Skeletal muscle satellite cell (primary cell): ENCODE results near the gene ERBB4.

Experiments
- H3K27me3 ChIP-seq: 2 replicates; pipeline ENCODE4 v1.7.0; 2013; ENCODE audit warnings: low read length; ENCODE audit not compliant: control insufficient read depth, insufficient read depth
- H3K36me3 ChIP-seq: 2 replicates; pipeline ENCODE4 v1.7.0; 2013; ENCODE audit warnings: mild to moderate bottlenecking, control low read depth, low read length; ENCODE audit not compliant: insufficient read depth
- H3K4me1 ChIP-seq: 2 replicates; pipeline ENCODE4 v1.7.0; 2013; ENCODE audit warnings: low read length; ENCODE audit not compliant: control insufficient read depth, insufficient read depth
- H3K4me2 ChIP-seq: 2 replicates; pipeline ENCODE4 v1.7.0; 2013; ENCODE audit warnings: mild to moderate bottlenecking, low read length
- H3K4me3 ChIP-seq: 2 replicates; pipeline ENCODE4 v1.7.0; 2013; ENCODE audit warnings: low read length
- H3K9ac ChIP-seq: 2 replicates; pipeline ENCODE4 v1.7.0; 2013; ENCODE audit warnings: mild to moderate bottlenecking, low read depth, low read length, moderate library complexity
- H3K9me3 ChIP-seq: replicated peaks from 2 replicates; pipeline ENCODE4 v1.7.0; 2013; ENCODE audit warnings: mild to moderate bottlenecking, control low read depth, low read length

Gene ERBB4

GRCh38 chr2:211451642-211452041 lies 1087.0 kb downstream of the ERBB4 start:
- no peak overlapping the region for H3K9ac ChIP-seq
- no peak overlapping the region for H3K4me3 ChIP-seq
- H3K4me2 ChIP-seq, result no peak overlapping the region
- no peaks in the 10 kb centered on the region for H3K27me3 ChIP-seq
- H3K36me3 ChIP-seq, result no peaks in the 10 kb centered on the region
- H3K9me3 ChIP-seq, result no peaks in the 10 kb centered on the region
- H3K4me1 ChIP-seq, result no peaks in the 10 kb centered on the region

GRCh38 chr2:211449819-211450218 lies 1088.8 kb downstream of the ERBB4 start:
- H3K4me1 ChIP-seq, result no peaks in the 10 kb centered on the region
- no peaks in the 10 kb centered on the region for H3K36me3 ChIP-seq
- H3K4me2 ChIP-seq, result no peak overlapping the region
- no peak overlapping the region for H3K4me3 ChIP-seq
- no peaks in the 10 kb centered on the region for H3K27me3 ChIP-seq
- H3K9me3 ChIP-seq, result no peaks in the 10 kb centered on the region
- no peak overlapping the region for H3K9ac ChIP-seq

GRCh38 chr2:211447548-211447947 lies 1091.1 kb downstream of the ERBB4 start:
- Histone ChIP-seq H3K4me1 (no peaks in the 10 kb centered on the region), H3K9me3 (no peaks in the 10 kb centered on the region), H3K36me3 (no peaks in the 10 kb centered on the region), H3K4me2 (no peak overlapping the region), H3K27me3 (no peaks in the 10 kb centered on the region), H3K9ac (no peak overlapping the region), H3K4me3 (no peak overlapping the region)

- Histone ChIP-seq H3K9ac (no peak overlapping the region), H3K9me3 (no peaks in the 10 kb centered on the region), H3K4me1 (no peaks in the 10 kb centered on the region), H3K27me3 (no peaks in the 10 kb centered on the region), H3K4me2 (no peak overlapping the region), H3K4me3 (no peak overlapping the region), H3K36me3 (no peaks in the 10 kb centered on the region)
These were observed 1098.5 kb downstream of the ERBB4 start for GRCh38 chr2:211440107-211440506.

GRCh38 chr2:211439011-211439410 lies 1099.6 kb downstream of the ERBB4 start:
- Histone ChIP-seq H3K9me3 (no peaks in the 10 kb centered on the region), H3K4me2 (no peak overlapping the region), H3K4me1 (no peaks in the 10 kb centered on the region), H3K27me3 (no peaks in the 10 kb centered on the region), H3K9ac (no peak overlapping the region), H3K36me3 (no peaks in the 10 kb centered on the region), H3K4me3 (no peak overlapping the region)

- no peak overlapping the region for H3K9ac ChIP-seq
- no peak overlapping the region for H3K4me2 ChIP-seq
- H3K4me3 ChIP-seq, result no peak overlapping the region
- no peaks in the 10 kb centered on the region for H3K9me3 ChIP-seq
- H3K4me1 ChIP-seq, result no peaks in the 10 kb centered on the region
- H3K36me3 ChIP-seq, result no peaks in the 10 kb centered on the region
- no peaks in the 10 kb centered on the region for H3K27me3 ChIP-seq
These were observed 1101.2 kb downstream of the ERBB4 start for GRCh38 chr2:211437396-211437795.

GRCh38 chr2:211436182-211436581 lies 1102.4 kb downstream of the ERBB4 start:
- Histone ChIP-seq H3K9me3 (no peaks in the 10 kb centered on the region), H3K36me3 (no peaks in the 10 kb centered on the region), H3K4me2 (no peak overlapping the region), H3K9ac (no peak overlapping the region), H3K4me3 (no peak overlapping the region), H3K4me1 (no peaks in the 10 kb centered on the region), H3K27me3 (no peaks in the 10 kb centered on the region)

- no peak overlapping the region for H3K4me2 ChIP-seq
- H3K4me3 ChIP-seq, result no peak overlapping the region
- H3K36me3 ChIP-seq, result no peaks in the 10 kb centered on the region
- H3K9ac ChIP-seq, result no peak overlapping the region
- no peaks in the 10 kb centered on the region for H3K9me3 ChIP-seq
- no peaks in the 10 kb centered on the region for H3K4me1 ChIP-seq
- no peaks in the 10 kb centered on the region for H3K27me3 ChIP-seq
These were observed 1103.3 kb downstream of the ERBB4 start for GRCh38 chr2:211435331-211435730.

- H3K9ac ChIP-seq, result no peak overlapping the region
- H3K9me3 ChIP-seq, result no peaks in the 10 kb centered on the region
- H3K4me3 ChIP-seq, result no peak overlapping the region
- H3K4me2 ChIP-seq, result no peak overlapping the region
- no peaks in the 10 kb centered on the region for H3K4me1 ChIP-seq
- H3K36me3 ChIP-seq, result no peaks in the 10 kb centered on the region
- H3K27me3 ChIP-seq, result no peaks in the 10 kb centered on the region
These were observed 1103.8 kb downstream of the ERBB4 start for GRCh38 chr2:211434773-211435172.

- Histone ChIP-seq H3K9ac (no peak overlapping the region), H3K4me1 (no peaks in the 10 kb centered on the region), H3K4me2 (no peak overlapping the region), H3K4me3 (no peak overlapping the region), H3K36me3 (no peaks in the 10 kb centered on the region), H3K9me3 (no peaks in the 10 kb centered on the region), H3K27me3 (no peaks in the 10 kb centered on the region)
These were observed 1109.2 kb downstream of the ERBB4 start for GRCh38 chr2:211429256-211429920.

GRCh38 chr2:211426240-211426639 lies 1112.4 kb downstream of the ERBB4 start:
- H3K27me3 ChIP-seq, result no peaks in the 10 kb centered on the region
- H3K4me3 ChIP-seq, result no peak overlapping the region
- H3K9me3 ChIP-seq, result no peaks in the 10 kb centered on the region
- no peak overlapping the region for H3K4me2 ChIP-seq
- H3K36me3 ChIP-seq, result no peaks in the 10 kb centered on the region
- no peak overlapping the region for H3K9ac ChIP-seq
- no peaks in the 10 kb centered on the region for H3K4me1 ChIP-seq

- no peaks in the 10 kb centered on the region for H3K36me3 ChIP-seq
- H3K9ac ChIP-seq, result no peak overlapping the region
- no peaks in the 10 kb centered on the region for H3K27me3 ChIP-seq
- H3K9me3 ChIP-seq, result no peaks in the 10 kb centered on the region
- H3K4me3 ChIP-seq, result no peak overlapping the region
- no peak overlapping the region for H3K4me2 ChIP-seq
- H3K4me1 ChIP-seq, result no peaks in the 10 kb centered on the region
These were observed 1115.6 kb downstream of the ERBB4 start for GRCh38 chr2:211423018-211423417.
